Natural killer cell (primary cell): ENCODE results near the gene CRYZL1. TPM values are rescaled to one million over a fixed set of nuclear protein-coding genes. Genes with fewer than 3 reads are reported as not detected.

Experiments used
- ATAC-seq, 3 donors: fragments of 150-1000 bp in 2 of 3; fragments of 200-7000 bp in 1 of 3; cut with Tn5 transposase; 1 replicate in 1 of 3; 2 replicates in 2 of 3; pipeline ENCODE4 v1.10.0; 2021; ENCODE audit warnings: mild to moderate bottlenecking in 2 of 3, moderate library complexity in 2 of 3
- DNase-seq, 2 donors: peaks; one replicate each; pipeline versions ENCODE4 v3.0.0 to v3.0.0-alpha.2; 2013 to 2021; ENCODE audit warnings: mixed read lengths in 1 of 2
- H3K27ac ChIP-seq: one replicate; pipeline ENCODE4 v1.5.1; 2013; ENCODE audit warnings: mild to moderate bottlenecking, low read length
- H3K27me3 ChIP-seq: one replicate; pipeline ENCODE4 v1.6.1; 2013; ENCODE audit warnings: low read length; ENCODE audit not compliant: control insufficient read depth, insufficient read depth
- H3K36me3 ChIP-seq: one replicate; pipeline ENCODE4 v1.6.1; 2013; ENCODE audit warnings: low read length; ENCODE audit not compliant: control insufficient read depth, insufficient read depth
- H3K4me1 ChIP-seq: one replicate; pipeline ENCODE4 v1.6.1; 2013; ENCODE audit warnings: low read length; ENCODE audit not compliant: control insufficient read depth, insufficient read depth
- H3K4me3 ChIP-seq: one replicate; pipeline ENCODE4 v1.5.1; 2013; ENCODE audit warnings: low read length
- H3K9me3 ChIP-seq: one replicate; pipeline ENCODE4 v1.6.1; 2013; ENCODE audit warnings: low read length; ENCODE audit not compliant: control insufficient read depth, insufficient read depth
- H3K27ac Mint-ChIP-seq, 2 donors: one replicate each; pipeline ENCODE4 v1.8.0; 2022; ENCODE audit warnings: mild to moderate bottlenecking in 2 of 2, mixed read lengths in 2 of 2, moderate library complexity in 1 of 2
- H3K27me3 Mint-ChIP-seq, 2 donors: one replicate each; pipeline ENCODE4 v1.8.0; 2022; ENCODE audit warnings: low read depth in 2 of 2, mixed read lengths in 2 of 2
- H3K36me3 Mint-ChIP-seq: one replicate; pipeline ENCODE4 v1.8.0; 2022; ENCODE audit warnings: mixed read lengths
- H3K4me1 Mint-ChIP-seq, 2 donors: one replicate each; pipeline ENCODE4 v1.8.0; 2022; ENCODE audit warnings: mixed read lengths in 2 of 2
- H3K4me3 Mint-ChIP-seq: one replicate; pipeline ENCODE4 v1.8.0; 2022; ENCODE audit warnings: mild to moderate bottlenecking, moderate library complexity, mixed read lengths
- H3K9me3 Mint-ChIP-seq, 2 donors: one replicate each; pipeline ENCODE4 v1.8.0; 2022; ENCODE audit warnings: mixed read lengths in 2 of 2
- CTCF ChIP-seq: fragments of 200-600 bp; IDR thresholded peaks from one replicate; pipeline ENCODE4 v1.8.0; 2022; ENCODE audit warnings: antibody characterized with exemption
- WGBS: methylation state at CpG from one replicate; pipeline ENCODE4 v1.1.7; 2013; ENCODE audit warnings: missing lambda C conversion rate; ENCODE audit not compliant: insufficient coverage; 5-methylcytosine and 5-hydroxymethylcytosine counted together
- intact Hi-C: fragments of 100-400 bp; cut with micrococcal nuclease; formaldehyde crosslinking; loops from one replicate; pipeline ENCODE4 v1.14.2; 2022
- total RNA-seq, 4 donors: library from RNA; stranded (reverse); fragments of 120-200 nt in 1 of 4; gene quantifications; one replicate each; pipeline versions ENCODE4 v1.2.3 to v1.2.4, GENCODE V29; 2013 to 2022

The CRYZL1 gene
- total RNA-seq, 3 donors from 2014 or later (not counting 1 experiment from before 2014, with no cell fraction given) = 25.8 to 32.8 (median 30.0) TPM

DNA sequence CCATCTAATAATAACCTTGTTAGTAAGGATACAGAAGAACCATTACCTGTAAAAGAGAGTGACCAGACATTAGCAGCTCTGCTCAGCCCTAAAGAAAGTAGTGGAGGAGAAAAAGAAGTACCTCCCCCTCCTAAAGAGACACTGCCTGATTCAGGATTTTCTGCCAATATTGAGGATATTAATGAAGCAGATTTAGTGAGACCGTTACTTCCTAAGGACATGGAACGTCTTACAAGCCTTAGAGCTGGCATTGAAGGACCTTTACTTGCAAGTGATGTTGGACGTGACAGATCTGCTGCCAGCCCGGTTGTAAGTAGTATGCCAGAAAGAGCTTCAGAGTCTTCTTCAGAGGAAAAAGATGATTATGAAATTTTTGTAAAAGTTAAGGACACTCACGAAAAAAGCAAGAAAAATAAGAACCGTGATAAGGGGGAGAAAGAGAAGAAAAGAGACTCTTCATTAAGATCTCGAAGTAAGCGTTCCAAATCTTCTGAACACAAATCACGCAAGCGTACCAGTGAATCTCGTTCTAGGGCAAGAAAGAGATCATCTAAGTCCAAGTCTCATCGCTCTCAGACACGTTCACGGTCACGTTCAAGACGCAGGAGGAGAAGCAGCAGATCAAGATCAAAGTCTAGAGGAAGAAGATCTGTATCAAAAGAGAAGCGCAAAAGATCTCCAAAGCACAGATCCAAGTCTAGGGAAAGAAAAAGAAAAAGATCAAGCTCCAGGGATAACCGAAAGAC, 87.1 kb downstream of the CRYZL1 start:
- peak overlapping the region; percentile 62 for H3K4me3 Mint-ChIP-seq
- TF ChIP-seq CTCF = no peak
- H3K27me3 Mint-ChIP-seq = no peaks in the 10 kb centered on the region
- Histone ChIP-seq H3K4me3 (no peak overlapping the region), H3K4me1 (peaks cover 4% of the 10 kb centered on the region), H3K27me3 (no peaks in the 10 kb centered on the region), H3K9me3 (no peaks in the 10 kb centered on the region), H3K36me3 (peaks cover 92% of the 10 kb centered on the region), H3K27ac (no peak overlapping the region)
- H3K36me3 Mint-ChIP-seq = peaks cover 34% of the 10 kb centered on the region
- peak overlapping the region; percentile 12 to 16 for H3K27ac Mint-ChIP-seq
- WGBS = 95% methylated on average over 18 of the region's 18 CpGs
- peaks cover 50% of the 10 kb centered on the region in 2 donors for H3K4me1 Mint-ChIP-seq
- ATAC-seq (no peak), DNase-seq (no peak)
- no peaks in the 10 kb centered on the region for H3K9me3 Mint-ChIP-seq
- intact Hi-C loops = no loop called here

DNA sequence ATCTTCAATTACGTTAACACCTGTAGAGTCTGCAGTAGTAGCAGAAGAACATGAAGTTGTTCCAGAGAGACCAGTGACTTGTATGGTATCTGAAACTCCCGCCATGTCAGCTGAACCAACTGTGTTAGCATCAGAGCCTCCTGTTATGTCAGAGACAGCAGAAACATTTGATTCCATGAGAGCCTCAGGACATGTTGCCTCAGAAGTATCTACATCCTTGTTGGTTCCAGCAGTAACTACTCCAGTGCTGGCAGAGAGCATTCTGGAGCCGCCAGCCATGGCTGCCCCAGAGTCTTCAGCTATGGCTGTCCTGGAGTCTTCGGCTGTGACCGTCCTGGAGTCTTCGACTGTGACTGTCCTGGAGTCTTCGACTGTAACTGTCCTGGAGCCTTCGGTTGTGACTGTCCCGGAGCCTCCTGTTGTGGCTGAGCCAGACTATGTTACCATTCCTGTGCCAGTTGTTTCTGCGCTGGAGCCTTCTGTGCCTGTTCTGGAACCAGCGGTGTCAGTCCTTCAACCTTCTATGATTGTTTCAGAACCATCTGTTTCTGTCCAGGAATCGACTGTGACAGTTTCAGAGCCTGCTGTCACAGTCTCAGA, 88.4 kb downstream of the CRYZL1 start:
- H3K4me1 ChIP-seq = peaks cover 4% of the 10 kb centered on the region
- no peak for TF ChIP-seq CTCF
- 98% methylated on average over 12 of the region's 12 CpGs for WGBS
- H3K36me3 ChIP-seq = peaks cover 91% of the 10 kb centered on the region
- DNase-seq (no peak), ATAC-seq (peak in 1 of 3 donors; percentile 15)
- H3K4me1 Mint-ChIP-seq = peaks cover 41 to 53% of the 10 kb centered on the region in 2 donors
- no peaks in the 10 kb centered on the region for H3K9me3 ChIP-seq
- no peak overlapping the region for H3K4me3 Mint-ChIP-seq
- peak overlapping the region; percentile 69 to 75 for H3K27ac Mint-ChIP-seq
- no peak overlapping the region for H3K27ac ChIP-seq
- intact Hi-C loops = no loop called here
- H3K27me3 ChIP-seq = no peaks in the 10 kb centered on the region
- H3K9me3 Mint-ChIP-seq = no peaks in the 10 kb centered on the region
- no peak overlapping the region for H3K4me3 ChIP-seq
- peaks cover 38% of the 10 kb centered on the region for H3K36me3 Mint-ChIP-seq
- no peaks in the 10 kb centered on the region for H3K27me3 Mint-ChIP-seq

DNA sequence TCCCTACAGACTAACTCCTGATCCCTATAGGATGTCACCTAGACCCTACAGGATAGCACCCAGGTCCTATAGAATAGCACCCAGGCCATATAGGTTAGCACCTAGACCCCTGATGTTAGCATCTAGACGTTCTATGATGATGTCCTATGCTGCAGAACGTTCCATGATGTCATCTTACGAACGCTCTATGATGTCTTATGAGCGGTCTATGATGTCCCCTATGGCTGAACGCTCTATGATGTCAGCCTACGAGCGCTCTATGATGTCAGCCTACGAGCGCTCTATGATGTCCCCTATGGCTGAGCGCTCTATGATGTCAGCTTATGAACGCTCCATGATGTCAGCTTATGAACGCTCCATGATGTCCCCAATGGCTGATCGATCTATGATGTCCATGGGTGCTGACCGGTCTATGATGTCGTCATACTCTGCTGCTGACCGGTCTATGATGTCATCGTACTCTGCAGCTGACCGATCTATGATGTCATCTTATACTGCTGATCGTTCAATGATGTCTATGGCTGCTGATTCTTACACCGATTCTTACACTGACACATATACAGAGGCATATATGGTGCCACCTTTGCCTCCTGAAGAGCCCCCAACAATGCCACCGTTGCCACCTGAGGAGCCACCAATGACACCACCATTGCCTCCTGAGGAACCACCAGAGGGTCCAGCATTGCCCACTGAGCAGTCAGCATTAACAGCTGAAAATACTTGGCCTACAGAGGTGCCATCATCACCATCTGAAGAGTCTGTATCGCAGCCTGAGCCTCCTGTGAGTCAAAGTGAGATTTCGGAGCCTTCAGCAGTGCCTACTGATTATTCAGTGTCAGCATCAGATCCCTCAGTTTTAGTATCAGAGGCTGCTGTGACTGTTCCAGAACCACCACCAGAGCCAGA, 89.2 kb downstream of the CRYZL1 start:
- ATAC-seq = peak; percentile 12 to 40 (median 24)

More for the DNA sequence above, 89.2 kb downstream of the CRYZL1 start:
- Histone ChIP-seq H3K27ac (no peak overlapping the region), H3K4me1 (peaks cover 2% of the 10 kb centered on the region), H3K9me3 (no peaks in the 10 kb centered on the region), H3K36me3 (peaks cover 89% of the 10 kb centered on the region), H3K4me3 (no peak overlapping the region), H3K27me3 (no peaks in the 10 kb centered on the region)
- no peak for DNase-seq
- Mint-ChIP-seq H3K9me3 (no peaks in the 10 kb centered on the region), H3K27ac (peak overlapping the region; percentile 69 to 75), H3K4me1 (peaks cover 41 to 53% of the 10 kb centered on the region in 2 donors), H3K4me3 (peak overlapping the region; percentile 31), H3K36me3 (peaks cover 31% of the 10 kb centered on the region), H3K27me3 (no peaks in the 10 kb centered on the region)
- WGBS = 97% methylated on average over 24 of the region's 24 CpGs
- TF ChIP-seq CTCF = no peak
- intact Hi-C loops = no loop called here
